Measurements from ENCODE around the gene GABRA5.

DNA sequence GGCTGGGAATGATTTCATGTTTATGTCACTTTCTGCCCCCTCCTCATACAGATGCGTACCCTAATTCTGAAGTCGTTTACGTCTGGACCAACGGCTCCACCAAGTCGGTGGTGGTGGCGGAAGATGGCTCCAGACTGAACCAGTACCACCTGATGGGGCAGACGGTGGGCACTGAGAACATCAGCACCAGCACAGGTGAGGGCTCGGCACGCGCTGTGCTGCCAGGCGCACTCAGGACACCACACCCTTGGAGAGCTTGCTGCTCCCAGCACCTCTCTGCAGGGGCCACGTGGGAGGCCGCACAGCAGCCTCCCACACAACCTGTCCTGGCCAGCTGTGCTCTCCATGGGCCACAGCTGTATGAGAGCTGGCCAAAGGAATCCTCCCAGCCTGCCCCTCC, 70.3 kb downstream of the GABRA5 start:
- TF ChIP-seq, protein P1, sequence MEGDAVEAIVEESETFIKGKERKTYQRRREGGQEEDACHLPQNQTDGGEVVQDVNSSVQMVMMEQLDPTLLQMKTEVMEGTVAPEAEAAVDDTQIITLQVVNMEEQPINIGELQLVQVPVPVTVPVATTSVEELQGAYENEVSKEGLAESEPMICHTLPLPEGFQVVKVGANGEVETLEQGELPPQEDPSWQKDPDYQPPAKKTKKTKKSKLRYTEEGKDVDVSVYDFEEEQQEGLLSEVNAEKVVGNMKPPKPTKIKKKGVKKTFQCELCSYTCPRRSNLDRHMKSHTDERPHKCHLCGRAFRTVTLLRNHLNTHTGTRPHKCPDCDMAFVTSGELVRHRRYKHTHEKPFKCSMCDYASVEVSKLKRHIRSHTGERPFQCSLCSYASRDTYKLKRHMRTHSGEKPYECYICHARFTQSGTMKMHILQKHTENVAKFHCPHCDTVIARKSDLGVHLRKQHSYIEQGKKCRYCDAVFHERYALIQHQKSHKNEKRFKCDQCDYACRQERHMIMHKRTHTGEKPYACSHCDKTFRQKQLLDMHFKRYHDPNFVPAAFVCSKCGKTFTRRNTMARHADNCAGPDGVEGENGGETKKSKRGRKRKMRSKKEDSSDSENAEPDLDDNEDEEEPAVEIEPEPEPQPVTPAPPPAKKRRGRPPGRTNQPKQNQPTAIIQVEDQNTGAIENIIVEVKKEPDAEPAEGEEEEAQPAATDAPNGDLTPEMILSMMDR (conservative IDR thresholded peaks at IDR 0.05 in 1 of 2, IDR thresholded peaks at IDR 0.05 in 1 of 2; ENCODE audit: extremely low read depth in 1 of 2, insufficient read depth in 1 of 2, low read depth in 1 of 2, low read length in 2 of 2), result no peak
- TF ChIP-seq EZH2 (IDR thresholded peaks at IDR 0.05; ENCODE audit: borderline replicate concordance, low read length), result no peak

Data from mammary epithelial cell (primary cell).